Ishikawa (cell line): Measurements from ENCODE around the gene TSPAN9.

Experiments used
- CEBPB ChIP-seq: IDR thresholded peaks from 2 replicates; pipeline ENCODE4 v1.6.1; 2012
- CREB1 ChIP-seq: IDR thresholded peaks from 2 replicates; pipeline ENCODE4 v1.6.1; 2012; ENCODE audit warnings: low read depth
- EGR1 ChIP-seq: IDR thresholded peaks from 2 replicates; pipeline ENCODE4 v1.6.1; 2012
- EP300 ChIP-seq: IDR thresholded peaks from 2 replicates; pipeline ENCODE4 v1.6.1; 2012; ENCODE audit warnings: borderline replicate concordance
- FOXM1 ChIP-seq: IDR thresholded peaks from 2 replicates; pipeline ENCODE4 v1.6.1; 2012; ENCODE audit warnings: low read depth, borderline replicate concordance
- MAX ChIP-seq: IDR thresholded peaks from 2 replicates; pipeline ENCODE4 v1.6.1; 2012
- NFIC ChIP-seq: IDR thresholded peaks from 2 replicates; pipeline ENCODE4 v1.6.1; 2012
- RAD21 ChIP-seq: IDR thresholded peaks from 2 replicates; pipeline ENCODE4 v1.6.1; 2012; ENCODE audit warnings: low read depth
- REST ChIP-seq: IDR thresholded peaks from 2 replicates; pipeline ENCODE4 v1.6.1; 2012; ENCODE audit warnings: low read depth, mild to moderate bottlenecking
- TAF1 ChIP-seq: IDR thresholded peaks from 2 replicates; pipeline ENCODE4 v1.6.1; 2012; ENCODE audit warnings: low read depth, mild to moderate bottlenecking
- TCF12 ChIP-seq: IDR thresholded peaks from 2 replicates; pipeline ENCODE4 v1.6.1; 2012; ENCODE audit warnings: low read depth
- TEAD4 ChIP-seq: IDR thresholded peaks from 2 replicates; pipeline ENCODE4 v1.6.1; 2012
- USF1 ChIP-seq: IDR thresholded peaks from 2 replicates; pipeline ENCODE4 v1.6.1; 2012
- YY1 ChIP-seq: IDR thresholded peaks from 2 replicates; pipeline ENCODE4 v1.6.1; 2012; ENCODE audit warnings: low read depth
- ZBTB7A ChIP-seq: IDR thresholded peaks from 2 replicates; pipeline ENCODE4 v1.6.1; 2012; ENCODE audit warnings: low read depth

The TSPAN9 gene

GRCh38 chr12:3123729-3124128 lies 46.5 kb downstream of the TSPAN9 start:
- TF ChIP-seq RAD21 (no peak), REST (no peak), ZBTB7A (no peak), FOXM1 (no peak), NFIC (no peak), YY1 (no peak), EGR1 (no peak)

- TF ChIP-seq NFIC (no peak), TCF12 (no peak), YY1 (no peak), REST (no peak), CEBPB (no peak), RAD21 (no peak), CREB1 (no peak), TEAD4 (no peak), MAX (no peak), TAF1 (no peak), ZBTB7A (no peak), EP300 (no peak), USF1 (no peak), EGR1 (no peak), FOXM1 (no peak)
Measured at GRCh38 chr12:3124917-3125316, 47.7 kb downstream of the TSPAN9 start.

GRCh38 chr12:3125674-3126073 lies 48.5 kb downstream of the TSPAN9 start:
- TF ChIP-seq ZBTB7A: no peak
- TF ChIP-seq TEAD4: no peak
- TF ChIP-seq NFIC: no peak
- no peak for TF ChIP-seq EGR1
- no peak for TF ChIP-seq MAX

GRCh38 chr12:3127832-3128231 lies 50.7 kb downstream of the TSPAN9 start:
- TF ChIP-seq RAD21 (no peak), FOXM1 (no peak), EGR1 (no peak), TAF1 (no peak), EP300 (no peak), YY1 (no peak), ZBTB7A (no peak), NFIC (no peak), TCF12 (no peak), CEBPB (no peak), TEAD4 (no peak), MAX (no peak), USF1 (no peak)

GRCh38 chr12:3128498-3129293 lies 51.5 kb downstream of the TSPAN9 start:
- TF ChIP-seq EGR1 (no peak), CEBPB (no peak), ZBTB7A (no peak), TEAD4 (no peak), TCF12 (no peak), REST (no peak), USF1 (no peak), NFIC (no peak), FOXM1 (no peak)
